ENCODE measurements around the gene PPP2R5C.

Gene PPP2R5C

DNA sequence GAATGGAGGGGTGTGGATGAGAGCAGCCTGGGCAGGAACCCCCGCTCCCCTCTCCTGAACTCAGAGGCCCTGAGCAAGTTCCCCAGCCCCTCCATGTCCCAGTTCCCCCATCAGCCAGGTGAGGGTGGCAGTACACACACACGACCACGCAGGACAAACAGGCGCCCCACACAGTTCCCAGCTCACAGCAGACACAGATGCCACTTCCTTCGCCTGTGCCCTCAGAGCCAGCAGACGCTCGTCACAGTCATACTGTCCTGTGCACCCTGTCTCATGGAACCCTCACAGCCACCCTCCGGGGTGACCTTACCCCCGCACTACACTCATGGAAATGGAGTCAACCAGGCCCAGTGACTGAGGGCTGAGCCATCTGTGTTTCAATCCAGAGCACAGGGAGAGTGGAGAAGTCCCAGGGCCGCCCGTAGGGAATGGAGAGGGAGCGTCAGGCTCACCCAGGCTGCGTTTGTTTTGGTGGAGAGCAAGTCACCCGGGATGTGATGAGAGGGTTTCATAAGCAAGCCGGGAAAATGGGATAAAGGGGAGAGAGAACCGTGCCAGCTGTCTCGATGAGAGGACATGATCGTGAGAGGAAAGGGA, 155.4 kb downstream of the PPP2R5C start:
- no peak for DNase-seq (ENCODE audit: low read depth in 2 of 2)

DNA sequence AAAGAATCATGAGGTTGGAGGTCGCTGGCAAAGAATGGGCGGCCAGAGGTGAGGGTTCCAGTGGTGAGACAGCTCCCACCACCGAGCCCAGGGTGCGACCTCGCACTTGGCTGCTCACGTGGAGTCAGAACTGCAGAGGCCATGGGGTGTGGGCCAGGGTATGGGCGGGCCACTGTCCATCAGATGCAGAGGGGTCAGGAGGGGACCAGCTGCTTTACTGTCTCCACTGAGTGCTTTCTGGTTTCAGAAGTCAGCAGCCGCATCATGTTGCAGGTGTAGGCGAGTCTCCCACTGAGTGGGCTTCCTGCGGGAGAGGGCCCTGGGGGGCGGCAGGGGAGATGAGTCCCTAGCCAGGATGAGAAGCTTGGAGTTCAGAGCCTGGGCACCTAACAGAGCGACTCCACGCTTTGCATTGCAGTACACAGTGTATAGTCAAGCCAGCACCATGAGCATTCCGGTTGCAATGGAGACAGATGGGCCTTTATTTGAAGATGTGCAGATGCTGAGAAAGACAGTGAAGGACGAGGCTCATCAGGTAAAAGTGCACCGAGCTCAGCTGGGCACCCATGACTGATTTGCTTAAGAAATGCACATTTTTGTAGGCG, 156.0 kb downstream of the PPP2R5C start:
- DNase-seq (ENCODE audit: low read depth in 2 of 2) = no peak

DNA sequence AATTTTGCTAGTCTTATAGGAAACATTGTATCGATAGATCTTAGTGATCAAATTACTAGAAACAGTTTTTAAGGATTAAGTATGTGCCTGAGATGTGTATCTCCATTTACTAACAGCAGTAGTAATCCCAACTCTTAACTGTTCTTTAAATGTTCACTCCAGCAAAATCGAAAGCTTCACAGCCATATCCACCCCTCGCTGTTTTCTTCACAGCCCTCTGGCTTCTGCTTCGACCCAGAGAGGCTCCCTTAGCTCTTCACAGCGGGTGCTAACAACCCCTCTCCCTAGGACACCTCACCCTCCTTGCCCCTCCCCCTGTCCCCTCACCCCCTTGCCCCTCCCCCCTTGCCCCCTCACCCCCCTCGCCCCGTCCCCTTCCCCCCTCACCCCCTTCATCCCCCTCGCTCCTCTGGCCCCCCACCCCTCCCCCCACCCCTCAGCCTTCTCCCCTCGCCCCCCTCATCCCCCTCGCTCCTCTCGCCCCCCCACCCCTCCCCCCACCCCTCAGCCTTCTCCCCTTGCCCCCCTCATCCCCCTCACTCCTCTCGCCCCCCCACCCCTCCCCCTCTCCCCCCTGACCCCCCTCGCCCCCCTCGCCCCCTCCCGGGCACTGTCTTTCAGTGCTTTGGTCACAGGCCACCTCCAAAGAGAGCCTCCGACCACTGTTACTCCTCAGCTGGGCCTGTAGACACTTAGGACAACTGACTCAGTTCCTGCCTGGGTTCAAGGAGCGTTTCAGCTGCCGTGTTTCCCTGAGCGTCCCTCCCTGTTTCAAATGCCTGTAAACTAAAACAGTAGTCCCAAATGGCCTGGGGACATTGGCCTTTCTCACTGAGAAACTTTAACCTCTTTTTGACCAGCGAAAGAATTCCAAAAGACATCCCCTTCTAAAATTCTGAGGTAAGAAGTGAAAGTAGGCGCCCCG, 156.8 kb downstream of the PPP2R5C start:
- no peak for DNase-seq (ENCODE audit: low read depth in 2 of 2)

DNA sequence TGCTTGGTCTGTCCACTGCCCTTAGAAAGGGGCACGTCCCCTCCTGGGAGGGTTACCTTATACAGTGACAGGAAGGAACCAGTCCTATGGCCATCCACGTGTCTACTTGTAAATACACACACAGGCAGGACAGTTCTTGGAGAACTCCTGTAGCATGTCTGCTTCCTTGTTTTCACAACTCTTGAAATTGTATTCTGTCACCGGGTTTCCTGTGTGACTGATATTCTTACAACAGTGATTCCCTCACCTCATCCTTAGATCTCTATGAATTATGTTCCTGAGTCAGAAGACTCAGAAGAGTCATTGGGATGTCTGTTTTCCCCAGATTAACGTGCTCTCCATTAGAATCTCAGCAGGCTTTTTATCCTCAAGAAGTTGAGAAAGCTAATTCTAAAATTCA, 158.8 kb downstream of the PPP2R5C start:
- DNase-seq (ENCODE audit: low read depth in 2 of 2) = no peak

DNA sequence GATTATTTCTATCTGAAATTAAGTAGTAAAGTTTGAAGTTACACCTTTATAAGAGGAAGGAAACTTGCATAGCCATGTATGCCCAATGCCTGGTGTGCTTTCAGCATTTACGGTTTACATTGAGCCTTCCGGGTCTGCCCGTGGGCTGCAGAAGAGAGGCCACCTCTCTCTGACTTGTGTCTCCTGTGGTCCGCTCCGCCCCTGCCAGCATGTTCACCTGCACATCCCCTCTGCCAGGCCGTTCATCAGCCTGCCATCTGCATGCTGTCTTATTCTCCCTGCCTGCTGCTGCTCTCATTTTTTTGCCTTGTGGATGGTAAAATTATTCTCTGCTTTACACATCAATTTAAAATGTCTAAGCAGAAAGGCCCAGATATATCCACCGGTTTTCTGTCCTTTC, 161.4 kb downstream of the PPP2R5C start:
- no peak for DNase-seq (ENCODE audit: low read depth in 2 of 2)

DNA sequence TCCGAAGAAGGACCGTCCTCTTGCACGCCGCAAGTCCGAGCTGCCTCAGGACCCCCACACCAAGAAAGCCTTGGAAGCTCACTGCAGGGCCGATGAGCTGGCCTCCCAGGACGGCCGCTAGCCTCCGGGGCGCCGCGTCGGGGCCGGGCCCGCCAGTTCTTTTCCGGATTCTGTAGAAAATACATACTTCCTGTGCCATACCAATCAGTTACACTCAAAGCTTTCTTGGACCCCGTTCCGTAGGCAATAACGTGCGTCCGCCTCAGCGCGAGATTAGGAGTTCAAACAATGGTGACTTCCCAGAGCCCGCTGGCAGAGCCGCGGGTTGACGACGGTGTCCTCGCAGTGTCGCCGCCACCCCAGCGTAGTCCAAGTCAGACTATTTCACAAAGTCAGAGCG, 163.6 kb downstream of the PPP2R5C start:
- no peak for DNase-seq (ENCODE audit: low read depth in 2 of 2)

DNA sequence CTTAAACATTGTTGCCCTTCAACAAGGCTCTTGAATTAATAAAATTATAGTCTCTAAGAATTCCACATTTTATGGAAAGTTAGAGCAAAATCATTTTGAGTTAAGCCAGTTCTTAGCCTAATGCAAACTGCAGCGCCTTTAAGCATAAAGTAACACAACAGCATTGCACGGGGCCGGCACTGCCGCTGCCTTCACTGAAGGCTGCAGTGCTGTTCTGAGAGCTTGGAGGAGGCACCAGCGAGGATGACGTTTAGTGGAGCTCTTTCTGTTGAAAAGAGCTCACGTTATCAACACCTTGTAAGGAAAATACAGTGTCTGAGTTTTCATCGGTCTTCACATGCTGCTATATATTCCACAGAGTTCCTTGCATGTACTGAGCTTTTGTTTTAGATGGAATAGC, 164.6 kb downstream of the PPP2R5C start:
- no peak for DNase-seq (ENCODE audit: low read depth in 2 of 2)

DNA sequence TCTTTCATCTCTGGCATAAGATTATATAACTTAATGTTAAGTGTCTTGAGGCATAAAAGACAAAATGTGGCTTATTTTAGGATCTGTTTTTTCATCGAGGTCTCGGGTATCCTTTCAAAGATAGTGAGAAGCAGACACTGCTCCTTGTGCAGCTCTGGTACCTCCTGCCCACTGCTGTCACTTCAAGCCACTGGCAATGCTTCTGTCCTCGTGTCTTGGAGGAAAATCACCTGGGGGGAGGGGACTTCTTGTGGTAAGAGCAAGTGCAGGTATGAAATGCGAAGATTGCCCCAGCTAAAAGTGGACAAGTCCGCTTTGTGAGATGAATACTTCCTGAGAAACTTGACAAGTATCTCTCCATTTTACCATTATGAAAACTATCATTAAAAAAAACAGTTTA, 165.1 kb downstream of the PPP2R5C start:
- no peak for DNase-seq (ENCODE audit: low read depth in 2 of 2)

DNA sequence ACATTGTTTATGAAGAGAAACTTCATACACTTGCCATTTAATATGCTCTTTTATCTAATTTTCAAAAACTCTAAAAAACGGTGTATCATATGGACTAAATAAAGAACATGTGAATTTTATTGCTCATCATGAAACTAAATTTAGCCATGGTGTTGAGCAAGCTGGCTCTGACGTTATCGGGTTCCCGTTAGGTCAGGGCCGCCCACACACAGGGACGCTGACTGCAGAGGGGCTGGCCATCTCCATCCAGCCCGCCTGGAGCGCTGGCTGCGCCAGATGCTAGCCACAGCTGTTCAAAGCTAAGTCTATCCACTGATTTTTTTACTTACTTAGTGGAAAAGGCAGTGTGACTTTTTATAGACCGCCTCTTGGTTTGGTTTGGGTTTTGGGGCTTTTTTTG, 166.3 kb downstream of the PPP2R5C start:
- DNase-seq (ENCODE audit: low read depth in 2 of 2) = peak; percentile 88 to 89

DNA sequence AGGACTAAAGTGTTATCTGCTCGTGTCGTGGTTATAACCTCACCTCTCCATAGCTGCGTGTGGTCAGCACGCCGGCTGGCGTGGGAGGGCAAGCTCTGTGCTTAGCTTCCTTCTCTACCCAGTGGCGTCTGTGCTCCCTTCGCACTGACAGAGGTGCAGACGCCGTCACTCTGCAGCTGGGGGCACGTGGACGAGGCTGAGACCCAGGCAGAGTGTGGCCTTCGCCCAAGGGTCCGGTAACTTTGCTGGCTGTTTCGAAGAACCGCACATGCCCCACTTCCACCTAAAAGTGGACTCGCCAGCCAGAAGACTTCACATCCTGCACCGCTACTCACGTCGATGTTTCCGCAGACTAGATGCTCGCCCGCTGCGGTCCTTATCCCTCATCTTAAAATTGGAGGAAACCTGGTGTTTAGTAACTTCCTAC, 166.9 kb downstream of the PPP2R5C start:
- DNase-seq (ENCODE audit: low read depth in 2 of 2) = no peak

DNA sequence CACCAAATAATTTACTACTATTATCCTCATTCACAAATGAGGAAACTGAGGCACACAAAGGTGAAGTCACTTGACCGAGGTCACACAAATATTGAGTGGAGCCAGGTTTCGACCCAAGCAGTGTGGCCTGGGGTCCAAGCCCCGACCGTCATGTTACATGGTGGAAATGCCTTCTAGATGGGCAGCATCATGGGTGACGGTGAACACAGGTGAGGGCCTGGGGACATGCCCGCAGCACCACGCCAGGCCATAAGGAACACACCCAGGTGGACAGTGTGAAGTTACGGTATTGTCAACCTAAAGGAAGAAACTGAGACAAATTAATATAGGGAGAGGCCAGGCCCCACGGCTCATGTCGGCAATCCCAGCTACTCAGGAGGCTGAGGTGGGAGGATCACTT, 167.6 kb downstream of the PPP2R5C start:
- no peak for DNase-seq (ENCODE audit: low read depth in 2 of 2)

DNA sequence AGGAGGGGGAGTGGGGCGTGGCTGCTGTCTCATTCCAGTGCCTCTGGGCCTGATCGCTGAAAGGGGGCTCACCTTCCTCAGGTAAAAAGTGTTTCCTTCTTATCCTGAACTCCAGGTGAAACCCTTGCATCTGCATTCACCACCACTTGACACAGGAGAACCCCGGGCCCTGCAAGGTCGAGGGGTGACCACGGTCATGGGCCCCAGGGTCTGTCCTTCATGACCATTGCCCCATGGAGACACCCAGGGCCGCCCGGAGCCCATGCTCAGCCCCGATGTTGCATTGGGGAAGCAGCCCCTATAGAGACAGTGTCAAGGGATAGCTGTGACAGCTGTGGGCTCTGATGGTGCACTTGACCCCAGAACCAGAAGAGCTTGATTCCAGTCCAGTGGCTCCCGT, 168.4 kb downstream of the PPP2R5C start:
- no peak for DNase-seq (ENCODE audit: low read depth in 2 of 2)

DNA sequence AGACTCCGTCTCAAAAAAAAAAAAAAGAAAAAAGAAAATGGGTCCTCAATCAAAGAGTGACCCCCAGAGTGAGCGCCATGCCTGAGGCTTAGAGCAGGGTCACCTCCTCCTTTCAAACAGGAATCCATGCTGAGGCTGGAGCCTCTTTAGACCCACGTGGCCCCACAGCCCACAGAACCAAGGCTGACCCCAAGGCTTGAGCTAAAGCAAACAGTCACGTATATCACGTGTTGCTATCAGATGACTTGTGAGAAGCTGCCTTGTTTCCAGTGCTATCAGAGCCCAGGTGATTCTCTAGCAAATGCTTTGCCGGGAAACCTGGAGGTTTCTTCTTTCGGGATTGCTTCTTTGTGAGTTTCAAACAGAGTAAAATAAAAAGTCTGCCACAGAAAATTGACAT, 171.2 kb downstream of the PPP2R5C start:
- no peak for DNase-seq (ENCODE audit: low read depth in 2 of 2)

DNA sequence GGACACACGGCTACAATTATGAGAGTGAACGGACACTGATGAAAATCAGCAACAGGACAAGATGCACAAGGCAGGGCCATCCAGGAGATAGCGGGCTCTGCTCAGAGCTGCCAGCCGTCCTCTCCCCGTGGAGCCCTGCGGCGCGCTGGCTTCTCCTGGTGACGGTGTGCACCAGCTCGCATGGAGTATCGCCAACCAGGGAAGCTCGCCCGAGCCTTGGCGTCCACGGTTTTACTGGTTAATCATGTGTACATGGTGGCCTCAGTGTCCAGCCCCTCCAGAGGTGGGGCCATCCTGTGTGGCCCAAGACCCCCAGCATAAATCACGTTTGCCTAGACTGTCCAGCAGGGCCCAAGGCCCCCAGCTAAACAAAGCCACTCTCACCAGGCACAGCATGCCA, 171.7 kb downstream of the PPP2R5C start:
- no peak for DNase-seq (ENCODE audit: low read depth in 2 of 2)

DNA sequence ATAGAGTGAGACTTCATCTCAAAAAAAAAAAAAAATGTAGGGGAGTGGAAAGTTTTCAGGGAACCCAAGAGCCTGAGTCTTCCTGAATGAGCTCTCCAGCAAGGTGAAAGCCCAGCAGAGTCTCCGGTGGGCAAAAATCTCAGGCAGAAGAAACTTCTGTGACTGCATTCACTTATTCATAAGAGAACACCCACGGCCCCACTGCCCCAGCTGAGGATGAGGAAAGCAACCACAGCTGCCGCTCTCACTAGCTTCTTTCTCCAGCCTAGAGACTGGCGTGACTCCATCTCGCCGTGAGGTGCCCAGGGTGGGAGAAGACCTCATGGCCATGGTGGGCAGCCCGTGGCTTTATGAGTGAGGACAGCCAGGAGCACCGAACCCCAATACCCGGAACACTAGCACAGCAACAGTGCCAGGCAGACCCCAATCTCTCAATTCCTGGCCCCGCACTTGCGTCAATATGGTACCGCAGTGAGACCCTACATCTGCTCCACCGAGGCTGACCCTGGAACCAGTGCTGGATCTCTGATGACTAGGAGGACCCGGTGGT, 173.2 kb downstream of the PPP2R5C start:
- no peak for DNase-seq (ENCODE audit: low read depth in 2 of 2)

DNA sequence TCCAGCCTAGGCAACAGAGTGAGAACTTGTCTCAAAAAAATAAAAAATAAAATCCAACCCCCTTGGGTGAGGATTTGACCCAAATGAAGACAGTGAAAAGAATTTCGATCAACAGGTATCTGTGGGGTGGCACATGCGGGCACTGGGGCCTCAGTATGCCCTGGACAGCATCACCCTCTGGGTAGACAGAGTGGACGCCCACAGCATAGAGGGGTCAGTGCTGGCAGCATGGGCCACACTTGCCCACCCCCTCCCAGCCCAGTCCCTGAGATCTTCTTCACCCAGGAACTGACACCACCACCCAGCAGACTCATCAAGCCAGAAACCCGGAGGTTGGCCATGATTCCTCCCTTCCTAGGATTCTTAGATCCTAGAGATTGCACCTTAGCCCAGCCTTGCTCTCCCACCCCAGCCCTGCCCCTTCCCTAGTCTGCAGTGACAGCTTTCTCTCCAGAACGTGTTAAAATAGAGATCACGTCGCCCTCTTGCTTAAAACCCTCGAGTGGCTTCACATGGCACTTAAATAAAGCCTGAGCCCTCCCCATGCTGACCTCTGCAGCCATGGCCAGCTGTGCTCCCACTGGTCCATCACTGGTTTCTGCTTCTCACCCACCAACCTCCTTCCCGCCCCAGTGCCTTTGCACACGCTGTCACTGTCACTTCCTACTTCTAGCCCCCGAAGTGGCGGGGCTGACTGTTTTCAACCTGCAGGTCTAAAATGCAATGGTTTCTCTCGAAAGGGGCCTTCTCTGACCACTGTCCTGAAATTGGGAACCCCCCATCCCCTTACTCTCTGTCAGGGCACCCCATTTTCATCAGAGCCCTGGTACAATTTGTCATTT, 176.6 kb downstream of the PPP2R5C start:
- DNase-seq (ENCODE audit: low read depth in 2 of 2) = no peak

DNA sequence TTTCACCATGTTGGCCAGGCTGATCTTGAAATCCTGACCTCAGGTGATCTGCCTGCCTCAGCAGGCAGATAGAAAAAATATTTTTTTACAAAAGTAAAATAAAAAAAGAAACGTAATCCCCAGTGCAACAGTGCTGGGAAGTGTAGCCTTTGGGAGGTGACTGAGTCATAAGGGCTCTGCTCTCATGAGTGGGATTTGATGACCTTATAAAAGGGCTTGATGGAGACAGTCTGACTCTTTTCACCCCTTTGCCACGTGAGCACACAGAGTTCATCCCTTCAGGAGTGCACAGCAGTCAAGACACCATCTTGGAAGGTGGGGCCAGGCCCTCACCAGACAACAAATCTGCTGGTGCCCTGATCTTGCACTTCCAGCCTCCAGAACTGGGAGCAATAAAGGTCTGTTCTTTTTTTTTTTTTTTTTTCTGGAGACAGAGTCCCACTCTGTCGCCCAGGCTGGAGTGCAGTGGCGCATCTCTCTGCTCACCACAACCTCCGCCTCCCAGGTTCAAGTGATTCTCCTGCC, 178.2 kb downstream of the PPP2R5C start:
- DNase-seq (ENCODE audit: low read depth in 2 of 2) = no peak

DNA sequence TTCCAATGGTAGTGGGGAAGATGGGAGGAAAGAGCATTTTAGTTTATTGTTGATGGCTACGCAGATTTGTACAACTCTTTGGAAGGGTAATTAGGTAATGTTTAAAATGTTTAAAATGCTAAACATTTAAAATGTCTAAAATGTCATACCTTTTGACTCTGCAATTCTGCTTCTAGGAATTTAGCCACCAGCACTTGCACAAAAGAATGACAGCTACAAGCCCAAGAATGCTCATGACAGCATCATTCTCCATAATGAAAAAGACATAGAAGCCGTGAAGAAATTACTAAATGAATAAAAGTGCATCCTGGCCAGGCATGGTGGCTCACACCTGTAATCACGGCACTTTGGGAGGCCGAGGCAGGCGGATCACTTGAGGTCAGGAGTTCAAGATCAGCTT, 182.9 kb downstream of the PPP2R5C start:
- DNase-seq (ENCODE audit: low read depth in 2 of 2) = no peak

DNA sequence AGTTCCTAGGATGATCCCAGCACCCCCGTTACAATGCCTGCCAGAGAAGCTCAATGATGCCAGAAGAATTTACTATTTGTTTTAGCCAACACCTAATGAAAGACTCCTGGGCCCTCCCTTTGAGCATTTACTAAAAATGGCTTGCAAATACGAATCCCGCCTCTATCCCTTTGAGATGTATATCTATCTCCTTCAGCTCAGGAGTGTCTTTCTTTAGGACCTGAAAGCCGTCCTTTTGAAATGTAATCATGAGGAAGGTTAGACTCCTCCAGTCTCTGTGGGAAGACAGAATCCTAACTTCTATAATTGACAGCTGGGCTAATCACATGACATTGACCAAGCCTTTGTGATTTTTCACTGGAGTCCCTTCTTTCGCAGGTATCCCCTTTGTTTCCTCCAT, 183.7 kb downstream of the PPP2R5C start:
- no peak for DNase-seq (ENCODE audit: low read depth in 2 of 2)

DNA sequence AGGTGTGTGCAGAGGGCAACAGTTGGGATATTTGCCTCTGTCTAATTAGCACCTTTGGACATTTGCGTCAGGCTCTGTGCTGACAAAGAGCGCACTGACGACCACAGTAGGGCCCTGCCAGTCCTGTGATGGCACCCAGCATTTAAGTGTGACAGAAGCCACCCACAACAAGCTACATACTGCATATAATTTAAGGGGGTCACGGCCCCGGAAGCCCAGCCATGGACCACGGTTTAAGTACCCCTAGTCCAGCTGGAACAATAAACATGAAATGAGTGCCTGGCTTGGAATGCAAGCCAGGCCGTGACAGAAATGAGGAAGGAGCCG, 186.0 kb downstream of the PPP2R5C start:
- no peak for DNase-seq (ENCODE audit: low read depth in 2 of 2)

DNA sequence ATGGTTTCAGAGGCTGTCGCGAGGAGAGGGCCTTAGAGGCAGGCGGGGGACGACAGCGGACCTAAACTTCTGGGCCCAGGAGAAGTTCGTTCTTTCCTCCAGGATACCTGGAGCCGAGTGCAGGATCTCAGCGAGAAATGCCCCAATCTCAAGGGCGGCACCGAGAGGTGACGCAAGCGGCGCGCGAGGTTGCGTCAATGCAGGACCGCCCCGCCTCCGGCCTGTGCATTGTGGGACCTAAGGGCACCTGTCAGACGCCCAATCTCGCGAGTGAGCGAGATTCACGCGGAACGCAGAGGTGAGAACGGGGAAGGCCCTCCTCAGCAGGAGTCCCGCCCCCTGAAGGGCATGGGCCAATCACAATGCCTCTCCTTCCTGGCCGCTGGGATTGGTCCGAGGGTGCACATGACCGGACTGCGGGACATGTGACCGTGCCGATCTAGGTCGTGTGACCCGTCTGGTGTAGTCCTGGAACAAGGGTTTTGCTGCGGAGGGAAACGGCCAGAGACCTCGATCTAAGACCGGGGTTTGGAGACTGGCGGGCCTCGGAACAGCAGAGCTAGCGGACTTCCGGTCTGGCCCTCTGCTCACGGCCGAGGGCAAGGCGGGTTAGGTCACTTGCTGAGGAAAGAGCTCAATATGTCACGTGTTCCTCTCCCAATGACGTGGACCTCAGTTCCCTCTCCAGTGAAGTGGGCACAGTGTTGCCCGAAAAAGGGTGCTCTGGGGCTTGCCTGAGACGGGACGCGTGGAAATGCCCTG, 186.6 kb downstream of the PPP2R5C start:
- peak; percentile 100 for DNase-seq (ENCODE audit: low read depth in 2 of 2)
